Type B pancreatic cell (in vitro differentiated cells): ENCODE measurements around the gene AFF1. TPM values are rescaled to one million over a fixed set of nuclear protein-coding genes. Genes with fewer than 3 reads are reported as not detected.

Experiments used
- DNase-seq: peaks from one replicate; pipeline ENCODE4 v3.0.0; 2021; ENCODE audit warnings: mixed read lengths; ENCODE audit not compliant: unreplicated experiment; ENCODE audit errors: extremely low spot score
- H3K27ac Mint-ChIP-seq: 2 replicates; pipeline ENCODE4 v1.8.0; 2021; ENCODE audit warnings: mild to moderate bottlenecking, mixed read lengths
- H3K27me3 Mint-ChIP-seq: 2 replicates; pipeline ENCODE4 v1.8.0; 2021; ENCODE audit warnings: mixed read lengths
- H3K36me3 Mint-ChIP-seq: 2 replicates; pipeline ENCODE4 v1.8.0; 2021; ENCODE audit warnings: mixed read lengths
- H3K4me1 Mint-ChIP-seq: one replicate; pipeline ENCODE4 v1.8.0; 2021; ENCODE audit warnings: mixed read lengths; ENCODE audit not compliant: unreplicated experiment
- H3K4me3 Mint-ChIP-seq: 2 replicates; pipeline ENCODE4 v1.8.0; 2021; ENCODE audit warnings: mild to moderate bottlenecking, mixed read lengths
- H3K9me3 Mint-ChIP-seq: 2 replicates; pipeline ENCODE4 v1.8.0; 2021; ENCODE audit warnings: mixed read lengths
- total RNA-seq: library from RNA; stranded (reverse); gene quantifications from 2 replicates; pipeline ENCODE4 v1.2.1, GENCODE V29; 2021; ENCODE audit warnings: low replicate concordance
- TF ChIP-seq, protein P1 (sequence below): fragments of 200-600 bp; sonication (generic); conservative IDR thresholded peaks from 2 replicates; pipeline ENCODE4 v1.5.0; 2021; ENCODE audit warnings: antibody characterized with exemption, mild to moderate bottlenecking

Gene AFF1
- total RNA-seq, 1 donor from 2014 or later: 39.7 TPM

GRCh38 chr4:87117051-87117731 is 182.4 kb downstream of the AFF1 start:
- peak overlapping the region; percentile 64 for H3K27ac Mint-ChIP-seq
- no peaks in the 10 kb centered on the region for H3K9me3 Mint-ChIP-seq
- H3K4me3 Mint-ChIP-seq: no peak overlapping the region
- H3K4me1 Mint-ChIP-seq: peaks cover 40% of the 10 kb centered on the region
- H3K27me3 Mint-ChIP-seq: no peaks in the 10 kb centered on the region
- peaks cover 36% of the 10 kb centered on the region for H3K36me3 Mint-ChIP-seq
- TF ChIP-seq, protein P1, sequence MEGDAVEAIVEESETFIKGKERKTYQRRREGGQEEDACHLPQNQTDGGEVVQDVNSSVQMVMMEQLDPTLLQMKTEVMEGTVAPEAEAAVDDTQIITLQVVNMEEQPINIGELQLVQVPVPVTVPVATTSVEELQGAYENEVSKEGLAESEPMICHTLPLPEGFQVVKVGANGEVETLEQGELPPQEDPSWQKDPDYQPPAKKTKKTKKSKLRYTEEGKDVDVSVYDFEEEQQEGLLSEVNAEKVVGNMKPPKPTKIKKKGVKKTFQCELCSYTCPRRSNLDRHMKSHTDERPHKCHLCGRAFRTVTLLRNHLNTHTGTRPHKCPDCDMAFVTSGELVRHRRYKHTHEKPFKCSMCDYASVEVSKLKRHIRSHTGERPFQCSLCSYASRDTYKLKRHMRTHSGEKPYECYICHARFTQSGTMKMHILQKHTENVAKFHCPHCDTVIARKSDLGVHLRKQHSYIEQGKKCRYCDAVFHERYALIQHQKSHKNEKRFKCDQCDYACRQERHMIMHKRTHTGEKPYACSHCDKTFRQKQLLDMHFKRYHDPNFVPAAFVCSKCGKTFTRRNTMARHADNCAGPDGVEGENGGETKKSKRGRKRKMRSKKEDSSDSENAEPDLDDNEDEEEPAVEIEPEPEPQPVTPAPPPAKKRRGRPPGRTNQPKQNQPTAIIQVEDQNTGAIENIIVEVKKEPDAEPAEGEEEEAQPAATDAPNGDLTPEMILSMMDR: no peak
- DNase-seq: no peak

DNA sequence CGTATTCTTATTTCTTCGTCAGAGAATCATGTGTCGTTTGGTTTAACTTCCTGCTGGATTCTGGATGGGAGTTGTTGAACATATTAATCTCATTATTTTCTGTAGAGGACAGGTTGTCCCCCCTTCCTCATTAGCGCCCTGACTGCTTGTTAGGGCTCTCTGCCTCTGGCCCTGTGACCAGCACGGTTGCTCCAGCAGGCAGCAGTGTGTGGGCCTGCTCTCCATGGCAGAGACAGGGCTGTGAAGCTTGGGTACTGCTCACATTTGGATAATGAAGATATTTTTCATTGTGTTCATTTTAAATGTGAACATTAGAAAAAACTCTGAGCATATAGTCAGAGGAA is 182.9 kb downstream of the AFF1 start:
- H3K4me3 Mint-ChIP-seq: no peak overlapping the region
- H3K27ac Mint-ChIP-seq: peak overlapping the region; percentile 64
- peaks cover 38% of the 10 kb centered on the region for H3K36me3 Mint-ChIP-seq
- peaks cover 45% of the 10 kb centered on the region for H3K4me1 Mint-ChIP-seq
- H3K27me3 Mint-ChIP-seq: no peaks in the 10 kb centered on the region
- no peak for DNase-seq
- no peaks in the 10 kb centered on the region for H3K9me3 Mint-ChIP-seq
- TF ChIP-seq, protein P1: no peak

GRCh38 chr4:87118421-87118820 is 183.6 kb downstream of the AFF1 start:
- Mint-ChIP-seq H3K36me3 (peaks cover 38% of the 10 kb centered on the region), H3K27ac (no peak overlapping the region), H3K9me3 (no peaks in the 10 kb centered on the region), H3K4me3 (no peak overlapping the region), H3K4me1 (peaks cover 47% of the 10 kb centered on the region), H3K27me3 (no peaks in the 10 kb centered on the region)
- no peak for DNase-seq
- TF ChIP-seq, protein P1: no peak

DNA sequence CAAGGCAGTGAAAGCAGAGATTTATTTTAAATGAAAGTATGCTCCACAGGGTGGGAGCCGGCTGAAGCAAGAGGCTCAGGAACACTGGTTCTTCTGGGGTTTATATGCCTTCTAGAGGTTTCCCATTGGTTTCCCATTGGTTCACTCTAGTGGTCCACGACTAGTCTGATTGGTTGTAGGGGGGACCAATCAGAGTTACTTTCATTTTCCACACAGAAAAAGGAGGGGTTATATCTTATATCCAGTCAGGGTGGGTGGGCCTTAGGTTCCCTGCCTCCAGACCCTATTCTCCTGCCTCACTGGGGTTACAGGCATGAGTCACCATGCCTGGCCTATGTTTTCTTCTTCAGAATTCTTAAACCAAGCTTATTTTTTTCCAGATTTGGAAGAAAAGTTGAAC is 184.0 kb downstream of the AFF1 start:
- no peak overlapping the region for H3K27ac Mint-ChIP-seq
- TF ChIP-seq, protein P1: no peak
- H3K4me1 Mint-ChIP-seq: peaks cover 50% of the 10 kb centered on the region
- no peak overlapping the region for H3K4me3 Mint-ChIP-seq
- H3K27me3 Mint-ChIP-seq: no peaks in the 10 kb centered on the region
- DNase-seq: no peak
- H3K36me3 Mint-ChIP-seq: peaks cover 38% of the 10 kb centered on the region
- no peaks in the 10 kb centered on the region for H3K9me3 Mint-ChIP-seq

GRCh38 chr4:87120010-87120409 is 185.2 kb downstream of the AFF1 start:
- TF ChIP-seq, protein P1: no peak
- no peak overlapping the region for H3K4me3 Mint-ChIP-seq
- peaks cover 42% of the 10 kb centered on the region for H3K36me3 Mint-ChIP-seq
- H3K4me1 Mint-ChIP-seq: peaks cover 50% of the 10 kb centered on the region
- DNase-seq: no peak
- no peak overlapping the region for H3K27ac Mint-ChIP-seq
- H3K27me3 Mint-ChIP-seq: no peaks in the 10 kb centered on the region
- H3K9me3 Mint-ChIP-seq: no peaks in the 10 kb centered on the region
